Tibial nerve (tissue), 4 donors: ENCODE data around the gene DLGAP3. TPM values are rescaled to one million over a fixed set of nuclear protein-coding genes. Genes with fewer than 3 reads are reported as not detected.

Experiments
- DNase-seq, 2 donors: peaks; one replicate each; pipeline ENCODE4 v3.0.0-alpha.2; 2019; ENCODE audit warnings: low spot score in 2 of 2
- H3K27ac ChIP-seq, 4 donors: fragments of 200-600 bp; sonication (generic) in 3 of 4; one replicate each; pipeline ENCODE4 v1.5.1; 2017 to 2019; ENCODE audit warnings: mild to moderate bottlenecking in 1 of 4
- H3K27me3 ChIP-seq, 2 donors: fragments of 200-600 bp; sonication (generic) in 1 of 2; one replicate each; pipeline versions ENCODE4 v1.5.1 to v1.6.0; 2017 to 2019
- H3K36me3 ChIP-seq, 3 donors: fragments of 200-600 bp; sonication (generic); one replicate each; pipeline ENCODE4 v1.5.1; 2018 to 2019
- H3K4me1 ChIP-seq, 4 donors: fragments of 200-600 bp; sonication (generic) in 3 of 4; one replicate each; pipeline ENCODE4 v1.5.1; 2017 to 2019
- H3K4me3 ChIP-seq, 4 donors: fragments of 200-600 bp; sonication (generic) in 3 of 4; one replicate each; pipeline ENCODE4 v1.5.1; 2017 to 2019; ENCODE audit warnings: mild to moderate bottlenecking in 1 of 4, moderate library complexity in 1 of 4
- H3K9me3 ChIP-seq, 4 donors: fragments of 200-600 bp; sonication (generic) in 3 of 4; one replicate each; pipeline ENCODE4 v1.5.1; 2017 to 2019
- CTCF ChIP-seq, 5 experiments: fragments of 200-600 bp in 3 of 5; fragments of 450-650 bp in 2 of 5; sonication (generic) in 3 of 5; IDR thresholded peaks; one replicate each; pipeline ENCODE4 v1.5.1; 2016 to 2019; ENCODE audit warnings: antibody characterized with exemption in 5 of 5, mild to moderate bottlenecking in 3 of 5, moderate library complexity in 2 of 5
- EP300 ChIP-seq, 2 donors: sonication (generic); formaldehyde crosslinking; IDR thresholded peaks; one replicate each; pipeline ENCODE4 v1.6.1; 2017; ENCODE audit warnings: antibody characterized with exemption in 2 of 2, mild to moderate bottlenecking in 1 of 2
- POLR2A ChIP-seq, 2 donors: fragments of 450-650 bp; IDR thresholded peaks; one replicate each; pipeline ENCODE4 v1.6.1; 2017; ENCODE audit warnings: antibody characterized with exemption in 2 of 2, mild to moderate bottlenecking in 2 of 2, moderate library complexity in 2 of 2
- WGBS, 2 donors: methylation state at CpG; one replicate each; pipeline ENCODE4 v1.1.5; 2018; 5-methylcytosine and 5-hydroxymethylcytosine counted together
- total RNA-seq, 4 donors: library from RNA; depleted of rRNA; stranded (reverse); fragments of >200 nt; gene quantifications; one replicate each; pipeline ENCODE4 v1.1.0, GENCODE V29; 2016

Gene DLGAP3
- total RNA-seq, 4 donors from 2014 or later, result 0.42 to 0.87 (median 0.78) TPM; not detected in 1

DNA sequence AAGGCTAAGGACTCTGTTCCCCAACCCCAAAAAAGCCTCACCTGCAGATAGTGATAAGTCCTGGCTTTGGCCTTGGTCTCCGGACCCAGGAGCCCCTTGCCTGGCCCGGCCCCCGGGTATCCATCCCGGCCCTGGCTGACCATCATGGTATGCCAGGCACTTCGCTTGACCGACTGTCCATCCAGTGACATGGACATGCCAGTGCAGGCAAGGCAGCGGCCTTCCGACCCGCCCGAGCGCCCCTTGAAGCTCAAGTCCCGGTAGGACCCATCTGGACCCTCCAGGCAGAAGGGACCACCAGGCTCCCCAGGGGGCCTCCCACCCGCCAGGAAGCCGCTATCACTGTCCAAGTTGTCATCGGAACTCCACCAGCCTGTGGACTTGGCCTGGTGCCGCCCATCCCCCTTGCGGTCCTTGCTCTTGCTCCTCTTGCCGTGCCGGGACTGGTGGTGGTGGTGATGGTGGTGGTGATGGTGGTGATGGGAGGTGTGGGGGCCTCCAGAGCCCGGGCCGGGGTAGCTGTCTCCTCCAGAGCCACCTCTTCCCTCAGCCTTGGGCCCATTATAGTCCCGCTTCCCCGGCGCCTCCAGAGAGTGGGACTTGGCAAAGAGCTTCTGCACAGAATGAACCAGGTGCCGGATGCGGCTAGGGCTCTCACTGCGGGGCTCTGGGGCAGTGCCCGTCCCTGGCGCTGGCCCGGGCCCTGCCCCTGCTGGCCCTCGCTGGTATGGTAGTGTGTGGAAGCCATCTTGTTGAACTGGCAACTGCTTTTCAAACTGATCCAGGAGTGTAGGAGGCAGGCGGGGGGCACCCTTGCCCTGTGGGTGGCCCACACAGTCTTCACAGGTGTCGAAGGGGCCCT, 25.0 kb downstream of the DLGAP3 start:
- H3K4me1 ChIP-seq, result no peaks in the 10 kb centered on the region
- TF ChIP-seq CTCF (IDR thresholded peaks at IDR 0.05) (no peak), EP300 (IDR thresholded peaks at IDR 0.05) (no peak), POLR2A (IDR thresholded peaks at IDR 0.05) (no peak)
- H3K9me3 ChIP-seq, result no peaks in the 10 kb centered on the region
- no peak for DNase-seq
- H3K27me3 ChIP-seq, result peaks cover 0 to 3% of the 10 kb centered on the region in 2 donors
- H3K36me3 ChIP-seq, result no peaks in the 10 kb centered on the region
- WGBS, 2 donors, result 90 to 91% methylated on average over 17 to 24 of the region's 33 CpGs
- no peak overlapping the region for H3K27ac ChIP-seq
- H3K4me3 ChIP-seq, result no peak overlapping the region

GRCh38 chr1:34901919-34902318, 27.5 kb downstream of the DLGAP3 start:
- 71% methylated on average over 7 of the region's 7 CpGs for WGBS, 2 donors
- H3K4me3 ChIP-seq, result no peak overlapping the region
- TF ChIP-seq CTCF (IDR thresholded peaks at IDR 0.05), result no peak
- no peak for TF ChIP-seq POLR2A (IDR thresholded peaks at IDR 0.05)
- no peak for TF ChIP-seq EP300 (IDR thresholded peaks at IDR 0.05)
- DNase-seq, result no peak
- H3K27me3 ChIP-seq, result peaks cover 0 to 3% of the 10 kb centered on the region in 2 donors
- no peaks in the 10 kb centered on the region for H3K36me3 ChIP-seq
- H3K27ac ChIP-seq, result no peak overlapping the region
- no peaks in the 10 kb centered on the region for H3K4me1 ChIP-seq
- no peaks in the 10 kb centered on the region for H3K9me3 ChIP-seq

- no peak for DNase-seq
- Histone ChIP-seq H3K4me3 (no peak overlapping the region), H3K27me3 (peaks cover 0 to 3% of the 10 kb centered on the region in 2 donors), H3K36me3 (no peaks in the 10 kb centered on the region), H3K27ac (no peak overlapping the region), H3K9me3 (no peaks in the 10 kb centered on the region), H3K4me1 (no peaks in the 10 kb centered on the region)
- TF ChIP-seq EP300 (IDR thresholded peaks at IDR 0.05) (no peak), POLR2A (IDR thresholded peaks at IDR 0.05) (no peak), CTCF (IDR thresholded peaks at IDR 0.05) (no peak)
- WGBS, 2 donors, result 65 to 67% methylated on average over 13 of the region's 13 CpGs
Observed at GRCh38 chr1:34900775-34901502, 28.5 kb downstream of the DLGAP3 start.

DNA sequence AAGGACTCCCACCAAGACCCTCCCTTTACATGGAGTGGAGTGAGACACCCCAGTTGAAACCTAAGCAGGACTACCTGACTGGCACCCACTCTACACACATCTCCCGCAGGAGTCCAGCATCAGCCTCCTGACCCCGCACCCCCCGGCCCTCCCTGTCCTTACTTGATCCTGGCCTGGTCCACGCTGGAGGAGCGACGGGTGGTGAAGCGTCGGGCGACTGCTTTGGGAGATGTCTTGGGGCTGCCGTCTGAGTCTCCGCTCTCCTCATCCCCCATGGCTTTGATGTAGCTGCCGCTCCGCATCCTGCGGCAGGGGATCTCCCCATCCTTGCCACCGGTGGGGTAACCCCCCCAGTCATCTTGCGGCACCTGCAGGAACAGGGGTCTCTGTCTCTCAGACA, 29.5 kb downstream of the DLGAP3 start:
- no peak for TF ChIP-seq POLR2A (IDR thresholded peaks at IDR 0.05)
- no peak for TF ChIP-seq EP300 (IDR thresholded peaks at IDR 0.05)
- TF ChIP-seq CTCF (IDR thresholded peaks at IDR 0.05), result no peak
- 85 to 91% methylated on average over 16 of the region's 16 CpGs for WGBS, 2 donors
- Histone ChIP-seq H3K4me1 (no peaks in the 10 kb centered on the region), H3K27me3 (peaks cover 0 to 3% of the 10 kb centered on the region in 2 donors), H3K4me3 (no peak overlapping the region), H3K9me3 (no peaks in the 10 kb centered on the region), H3K27ac (no peak overlapping the region), H3K36me3 (no peaks in the 10 kb centered on the region)
- DNase-seq, result no peak

DNA sequence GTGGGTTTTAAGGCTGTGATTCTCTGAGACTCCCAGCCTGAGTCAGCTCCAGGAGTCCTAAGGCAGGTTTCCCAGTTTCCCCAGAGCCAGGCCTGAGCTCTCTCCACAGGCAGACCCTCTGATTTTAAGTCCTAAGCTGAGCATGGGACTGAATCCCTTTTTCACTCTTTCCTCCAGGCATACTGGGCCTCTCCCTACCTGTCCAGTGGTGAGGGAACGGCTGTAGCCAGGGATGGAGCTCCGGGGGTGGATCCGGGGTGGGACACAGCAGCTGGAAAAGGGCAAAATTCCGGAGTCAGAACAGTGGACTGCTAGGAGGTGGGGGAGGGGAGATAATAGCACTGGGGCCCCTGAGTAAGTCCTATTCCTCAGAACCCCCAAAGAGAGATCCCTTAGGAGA, 30.0 kb downstream of the DLGAP3 start:
- H3K9me3 ChIP-seq, result no peaks in the 10 kb centered on the region
- H3K27me3 ChIP-seq, result peaks cover 0 to 3% of the 10 kb centered on the region in 2 donors
- H3K36me3 ChIP-seq, result no peaks in the 10 kb centered on the region
- H3K4me3 ChIP-seq, result no peak overlapping the region
- no peak for TF ChIP-seq CTCF (IDR thresholded peaks at IDR 0.05)
- no peak for TF ChIP-seq POLR2A (IDR thresholded peaks at IDR 0.05)
- TF ChIP-seq EP300 (IDR thresholded peaks at IDR 0.05), result no peak
- 75 to 83% methylated on average over 4 of the region's 4 CpGs for WGBS, 2 donors
- DNase-seq, result no peak
- H3K4me1 ChIP-seq, result no peaks in the 10 kb centered on the region
- no peak overlapping the region for H3K27ac ChIP-seq
